ENCODE data around the gene MRGPRD.
"Not testable (repeated sequence)": the region's sequence is repeated elsewhere in the genome, so short reads cannot be mapped to it uniquely, and the experiment has no call there.

The MRGPRD gene

GRCh38 chr11:69006816-69007215 is 26.0 kb upstream of the MRGPRD start:
- no peak for DNase-seq (ENCODE audit: extremely low read depth in 1 of 2, low read depth in 1 of 2)

GRCh38 chr11:69005631-69006368 is 25.0 kb upstream of the MRGPRD start:
- no peak for DNase-seq (ENCODE audit: extremely low read depth in 1 of 2, low read depth in 1 of 2)

GRCh38 chr11:69005183-69005630 is 24.4 kb upstream of the MRGPRD start:
- no peak for DNase-seq (ENCODE audit: extremely low read depth in 1 of 2, low read depth in 1 of 2)

DNA sequence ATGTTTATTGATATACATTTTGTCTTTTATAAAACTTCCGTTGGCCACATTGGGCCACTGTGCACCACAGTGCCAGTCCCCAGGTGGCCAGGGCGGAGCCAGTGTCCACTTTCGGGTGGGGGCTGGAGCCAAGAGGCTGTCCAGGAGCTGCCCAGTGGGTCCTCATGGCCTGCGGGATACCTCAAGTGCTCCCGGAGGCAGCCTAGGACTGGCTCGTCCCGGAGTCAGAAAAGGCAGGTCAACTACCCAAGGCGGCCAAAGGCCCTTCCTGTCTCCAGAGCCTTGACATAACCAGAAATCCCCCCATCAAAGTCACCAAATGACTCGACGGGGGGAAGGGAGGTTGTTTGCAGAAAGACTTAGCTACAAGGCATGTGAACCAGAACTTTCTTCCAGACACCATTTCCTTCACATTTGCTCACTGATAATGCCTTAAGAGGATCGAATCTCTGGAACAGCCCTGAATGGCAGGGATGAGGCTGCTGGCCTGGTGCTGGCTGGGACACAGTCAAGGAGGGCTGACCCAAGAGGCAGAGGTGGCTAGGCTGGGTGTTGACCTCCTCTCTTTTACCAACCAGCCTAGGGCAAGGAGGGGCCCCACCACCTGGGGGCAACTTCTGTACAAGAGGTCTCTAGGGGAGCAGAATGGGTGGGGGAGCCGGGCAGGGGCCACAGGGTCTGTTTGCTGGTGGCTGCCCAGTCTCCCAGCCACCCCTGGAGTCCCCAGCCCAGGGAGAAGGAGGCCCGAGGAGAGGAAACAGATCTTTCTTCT is 23.8 kb upstream of the MRGPRD start:
- DNase-seq (ENCODE audit: extremely low read depth in 1 of 2, low read depth in 1 of 2) = no peak

GRCh38 chr11:69003866-69004367 is 23.1 kb upstream of the MRGPRD start:
- DNase-seq (ENCODE audit: extremely low read depth in 1 of 2, low read depth in 1 of 2) = no peak

DNA sequence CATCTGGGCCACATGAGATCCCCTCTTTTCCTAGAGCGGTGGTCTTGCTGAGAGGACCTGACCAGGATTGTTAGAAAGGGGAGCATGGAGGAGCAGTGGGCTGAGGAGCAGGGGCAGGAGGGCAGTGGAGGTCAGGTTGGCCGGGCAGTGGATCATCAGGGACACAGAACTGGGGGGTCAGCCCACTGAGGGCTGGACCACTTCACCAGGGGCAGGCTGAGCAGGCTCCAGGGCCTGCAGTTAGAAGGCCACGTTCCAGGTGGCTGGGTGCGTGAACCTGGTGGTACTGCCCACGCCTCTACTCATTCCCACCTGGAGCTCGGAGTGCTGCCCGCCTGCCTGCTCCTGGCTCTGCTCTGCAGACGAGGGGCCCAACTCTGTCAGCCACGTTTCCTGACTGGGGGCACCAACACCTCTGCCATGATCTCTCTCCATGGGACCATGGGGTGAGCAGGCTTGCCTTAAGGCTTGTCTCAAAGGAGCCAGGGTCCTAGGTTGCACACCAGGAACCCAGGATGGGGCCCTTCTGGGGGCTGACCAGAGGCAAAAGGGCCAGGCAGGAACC is 22.6 kb upstream of the MRGPRD start:
- no peak for DNase-seq (ENCODE audit: extremely low read depth in 1 of 2, low read depth in 1 of 2)

DNA sequence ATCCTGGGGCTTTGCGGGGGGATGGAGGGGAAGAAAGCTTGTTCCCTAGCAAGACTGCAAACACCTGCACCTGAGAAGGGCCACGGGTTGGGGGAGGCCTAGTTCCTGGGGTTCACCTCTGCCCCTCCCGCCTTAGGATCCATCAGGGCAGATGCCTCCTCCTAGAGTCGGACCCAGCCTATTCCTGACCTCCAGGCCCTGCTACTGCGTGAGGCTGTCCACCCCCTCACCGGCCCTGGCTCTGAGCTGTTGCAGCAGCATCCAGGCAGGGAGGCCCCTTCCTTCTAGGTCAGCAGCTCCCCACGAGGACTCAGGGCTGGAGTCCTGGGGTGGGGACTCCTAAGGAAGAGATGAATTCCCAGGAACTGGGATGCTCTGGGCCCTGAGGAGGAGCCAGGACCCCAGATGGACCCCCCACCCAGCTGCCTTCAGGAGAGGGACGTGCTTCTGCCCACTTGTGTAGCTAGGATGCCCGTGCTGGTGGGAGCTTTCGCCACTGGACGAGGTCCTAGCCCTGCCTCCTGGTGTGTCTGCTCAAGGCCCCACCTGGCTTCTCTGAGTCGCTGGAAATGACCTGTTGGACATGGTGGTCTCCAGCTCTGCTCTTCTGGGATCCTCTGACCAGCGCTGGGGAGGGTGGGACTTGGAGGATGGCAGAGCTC is 21.9 kb upstream of the MRGPRD start:
- DNase-seq (ENCODE audit: extremely low read depth in 1 of 2, low read depth in 1 of 2) = no peak

DNA sequence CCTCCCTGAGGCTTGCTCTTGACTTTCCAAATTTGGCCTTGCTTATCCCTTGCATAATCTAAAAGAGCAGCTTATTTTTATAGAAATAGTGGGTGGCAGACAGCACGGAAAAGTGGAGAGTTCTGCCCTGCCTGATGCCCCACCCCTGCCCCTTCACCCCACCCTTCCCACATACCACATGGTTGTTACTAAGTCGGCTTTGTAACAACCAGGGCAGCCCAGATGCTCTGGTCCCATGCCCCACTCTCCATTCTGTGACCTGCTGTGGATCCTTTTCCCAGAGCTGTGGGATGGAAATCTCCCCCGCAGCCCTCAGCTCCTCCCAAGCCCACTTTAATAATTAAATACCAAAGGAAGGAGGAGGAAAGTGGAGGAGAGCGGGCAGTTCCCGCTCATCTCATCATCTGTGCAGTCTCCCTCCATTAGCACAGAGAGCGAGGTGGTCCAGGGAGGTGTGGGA is 21.4 kb upstream of the MRGPRD start:
- DNase-seq (ENCODE audit: extremely low read depth in 1 of 2, low read depth in 1 of 2) = no peak

DNA sequence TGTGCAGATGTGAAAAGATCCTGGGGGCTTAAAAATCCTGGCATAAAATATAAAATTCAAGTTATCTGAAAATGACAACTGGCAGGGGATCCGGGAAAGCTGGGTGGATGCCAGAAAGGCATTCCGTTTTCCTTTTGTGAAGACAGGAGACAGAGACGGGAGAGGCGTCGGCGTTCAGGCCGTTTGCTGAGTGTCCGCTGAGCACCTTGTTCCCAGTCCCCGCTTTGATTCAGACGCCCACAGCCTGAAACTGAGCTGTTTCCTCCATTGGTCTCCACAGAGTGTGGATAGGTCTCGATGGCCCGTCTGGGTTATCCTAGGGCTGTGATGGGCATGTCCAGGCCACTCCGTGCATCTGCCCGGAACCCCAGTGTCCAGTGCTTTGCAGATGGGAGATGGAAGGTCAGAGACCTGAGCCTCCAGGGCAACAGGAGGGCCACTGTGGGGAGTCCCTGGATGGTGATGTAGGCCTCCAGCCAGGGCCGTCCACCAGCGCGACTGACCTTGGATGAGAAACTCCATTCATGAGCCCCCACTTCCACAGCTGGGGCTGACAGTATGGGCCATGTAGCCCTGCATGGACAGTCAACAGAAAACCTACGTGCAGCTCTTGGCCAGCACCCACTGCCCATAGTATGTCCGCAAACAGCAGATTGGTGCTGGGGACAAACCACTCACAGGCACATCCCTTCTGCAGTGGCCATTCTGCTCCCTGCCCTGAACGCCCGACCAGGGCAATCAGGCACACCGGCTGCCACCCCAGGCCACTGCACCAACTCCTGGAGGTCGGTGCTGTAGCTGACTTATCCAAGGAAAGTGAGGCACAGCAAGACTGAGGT is 20.7 kb upstream of the MRGPRD start:
- no peak for DNase-seq (ENCODE audit: extremely low read depth in 1 of 2, low read depth in 1 of 2)

DNA sequence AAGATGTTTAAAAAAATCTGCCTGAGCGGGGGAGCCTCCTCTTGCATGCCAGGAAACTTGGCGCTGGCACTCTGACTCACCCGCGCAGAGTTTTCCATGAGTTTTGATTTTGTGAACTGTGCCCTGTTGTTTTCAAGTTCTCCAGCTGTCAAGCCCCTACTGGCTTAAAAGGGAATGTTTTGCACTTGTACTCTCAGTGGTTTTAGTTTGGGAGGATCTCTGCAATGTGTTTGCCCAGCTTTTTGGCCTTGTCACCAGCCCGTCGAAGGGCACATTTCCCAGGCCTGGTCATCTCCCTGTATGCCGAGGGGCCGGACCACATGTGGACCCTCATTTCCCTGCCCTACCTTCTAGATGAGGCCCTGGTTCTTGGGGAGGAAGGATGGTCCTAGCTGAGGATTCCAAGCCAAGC is 20.1 kb upstream of the MRGPRD start:
- DNase-seq (ENCODE audit: extremely low read depth in 1 of 2, low read depth in 1 of 2) = no peak

DNA sequence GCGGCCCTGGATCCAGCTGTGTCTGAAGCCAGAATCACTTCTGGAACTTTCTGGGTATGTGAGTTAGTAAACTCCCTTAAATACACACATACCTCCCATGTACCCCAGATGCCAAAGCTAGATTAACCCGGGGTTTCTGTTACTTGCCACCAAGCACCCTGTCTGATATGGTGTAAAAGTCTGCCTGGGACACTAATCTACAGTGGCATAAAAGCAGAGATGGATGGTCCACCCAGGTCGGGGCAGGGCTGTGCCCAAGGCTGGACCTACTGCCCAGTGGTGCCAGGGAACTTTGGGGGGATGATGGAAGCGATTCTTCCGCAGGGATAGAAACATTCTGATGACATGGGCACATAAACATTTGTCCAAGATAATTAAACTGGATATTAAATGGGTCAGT is 19.6 kb upstream of the MRGPRD start:
- DNase-seq (ENCODE audit: extremely low read depth in 1 of 2, low read depth in 1 of 2) = no peak

DNA sequence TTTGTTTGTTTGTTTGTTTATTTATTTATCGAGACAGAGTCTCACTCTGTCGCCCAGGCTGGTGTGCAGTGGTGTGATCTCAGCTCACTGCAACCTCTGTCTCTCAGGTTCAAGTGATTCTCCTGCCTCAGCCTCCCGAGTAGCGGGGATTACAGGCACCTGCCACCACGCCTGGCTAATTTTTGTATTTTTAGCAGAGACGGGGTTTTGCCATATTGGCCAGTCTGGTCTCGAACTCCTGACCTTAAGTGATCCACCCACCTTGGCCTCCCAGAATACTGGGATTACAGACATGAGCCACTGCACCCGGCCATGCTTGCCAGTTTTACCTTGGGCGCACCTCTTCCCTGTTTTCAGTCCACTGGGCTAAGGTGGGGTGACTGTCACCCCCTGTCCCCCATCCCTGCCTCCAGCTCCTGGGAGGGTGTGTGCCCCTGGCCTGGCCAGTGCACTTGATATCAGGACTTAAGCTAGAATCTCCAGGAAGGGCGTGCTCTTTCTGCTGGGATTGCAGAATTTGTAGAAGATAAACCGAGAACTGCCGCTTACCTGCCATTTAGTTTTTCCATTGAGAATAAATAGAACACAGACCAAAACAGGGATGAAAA is 19.1 kb upstream of the MRGPRD start:
- DNase-seq (ENCODE audit: extremely low read depth in 1 of 2, low read depth in 1 of 2) = not testable (repeated sequence)

GRCh38 chr11:68999093-68999747 is 18.4 kb upstream of the MRGPRD start:
- no peak for DNase-seq (ENCODE audit: extremely low read depth in 1 of 2, low read depth in 1 of 2)

GRCh38 chr11:68998390-68998911 is 17.7 kb upstream of the MRGPRD start:
- no peak for DNase-seq (ENCODE audit: extremely low read depth in 1 of 2, low read depth in 1 of 2)

DNA sequence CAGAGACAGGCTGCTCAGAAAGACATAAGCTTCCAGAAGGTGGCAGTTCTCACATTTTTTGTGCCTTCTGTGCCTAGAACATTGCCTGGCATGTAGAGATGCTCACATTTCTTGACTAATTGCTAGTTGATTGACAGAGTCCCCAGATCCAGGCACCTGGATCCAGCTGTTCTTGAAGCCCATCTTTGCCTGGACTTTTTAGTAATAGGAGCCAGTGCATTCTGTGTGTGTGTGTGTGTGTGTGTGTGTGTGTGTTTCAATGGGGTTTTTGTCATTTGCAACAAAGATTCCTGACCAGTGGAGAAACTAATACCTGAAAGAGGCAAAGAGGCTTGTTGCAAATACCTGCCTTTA is 17.2 kb upstream of the MRGPRD start:
- no peak for DNase-seq (ENCODE audit: extremely low read depth in 1 of 2, low read depth in 1 of 2)

GRCh38 chr11:68997124-68997994 is 16.6 kb upstream of the MRGPRD start:
- no peak for DNase-seq (ENCODE audit: extremely low read depth in 1 of 2, low read depth in 1 of 2)

- no peak for DNase-seq (ENCODE audit: extremely low read depth in 1 of 2, low read depth in 1 of 2)
Measured at GRCh38 chr11:68996376-68997123, 15.8 kb upstream of the MRGPRD start.

- DNase-seq (ENCODE audit: extremely low read depth in 1 of 2, low read depth in 1 of 2) = no peak
Measured at GRCh38 chr11:68994894-68995285, 14.1 kb upstream of the MRGPRD start.
